Medulla oblongata (tissue), 1 donor: ENCODE data around the gene USP17L21.
"Not testable (repeated sequence)": the region's sequence is repeated elsewhere in the genome, so short reads cannot be mapped to it uniquely, and the experiment has no call there.

Experiments
- DNase-seq: peaks from one replicate; pipeline ENCODE4 v3.0.0-alpha.2; 2015; ENCODE audit errors: extremely low spot score

USP17L21 gene

GRCh38 chr4:9262572-9262971 lies at the start of gene USP17L21:
Gene USP17L21 (plus strand): TSS chr4:9262872. CDS start chr4:9262872, 0 bp downstream.
- not testable (repeated sequence) for DNase-seq

GRCh38 chr4:9214701-9215100 lies 48.0 kb upstream of the USP17L21 start:
- not testable (repeated sequence) for DNase-seq

- not testable (repeated sequence) for DNase-seq
Measured at GRCh38 chr4:9215105-9215504, 47.6 kb upstream of the USP17L21 start, which contains the start of gene USP17L11. Gene USP17L11 (plus strand): TSS chr4:9215405. CDS start chr4:9215405, 0 bp downstream.

- not testable (repeated sequence) for DNase-seq
Measured at GRCh38 chr4:9219852-9220251, 42.8 kb upstream of the USP17L21 start, which contains the start of gene USP17L12. Gene USP17L12 (plus strand): TSS chr4:9220152. CDS start chr4:9220152, 0 bp downstream.

GRCh38 chr4:9224596-9224995 lies 38.1 kb upstream of the USP17L21 start, which contains the start of gene USP17L13:
Gene USP17L13 (plus strand): TSS chr4:9224896. CDS start chr4:9224896, 0 bp downstream.
- DNase-seq = not testable (repeated sequence)

GRCh38 chr4:9230249-9230648 lies 32.4 kb upstream of the USP17L21 start:
- DNase-seq = not testable (repeated sequence)

GRCh38 chr4:9234085-9234484 lies 28.6 kb upstream of the USP17L21 start, which contains the start of gene USP17L15:
Gene USP17L15 (plus strand): TSS chr4:9234385. CDS start chr4:9234385, 0 bp downstream.
- not testable (repeated sequence) for DNase-seq

GRCh38 chr4:9238461-9238860 lies 24.2 kb upstream of the USP17L21 start:
- not testable (repeated sequence) for DNase-seq

GRCh38 chr4:9243579-9243978 lies 19.1 kb upstream of the USP17L21 start, which contains the start of gene USP17L17:
Gene USP17L17 (plus strand): TSS chr4:9243879. CDS start chr4:9243879, 0 bp downstream.
- not testable (repeated sequence) for DNase-seq

- peak; percentile 2 for DNase-seq
Measured at GRCh38 chr4:9247953-9248680, 14.6 kb upstream of the USP17L21 start, which contains the start of gene USP17L18. Gene USP17L18 (plus strand): TSS chr4:9248630. CDS start chr4:9248630, 0 bp downstream.

- DNase-seq = not testable (repeated sequence)
Measured at GRCh38 chr4:9253078-9253477, 9.6 kb upstream of the USP17L21 start, which contains the start of gene USP17L19. Gene USP17L19 (plus strand): TSS chr4:9253378. CDS start chr4:9253378, 0 bp downstream.

GRCh38 chr4:9257824-9258223 lies 4.8 kb upstream of the USP17L21 start, which contains the start of gene USP17L20:
Gene USP17L20 (plus strand): TSS chr4:9258124. CDS start chr4:9258124, 0 bp downstream.
- DNase-seq = not testable (repeated sequence)

- DNase-seq = not testable (repeated sequence)
Measured at GRCh38 chr4:9267319-9267718, 4.6 kb downstream of the USP17L21 start, which contains the start of gene USP17L22. Gene USP17L22 (plus strand): TSS chr4:9267619. CDS start chr4:9267619, 0 bp downstream.

- DNase-seq = not testable (repeated sequence)
Measured at GRCh38 chr4:9271719-9272118, 9.0 kb downstream of the USP17L21 start.
